Thoracic aorta (tissue), 2 donors: Measurements from ENCODE around the gene LRP1-AS. TPM values are rescaled to one million over a fixed set of nuclear protein-coding genes. Genes with fewer than 3 reads are reported as not detected.

Experiments
- ATAC-seq: fragments of 150-250 bp; one replicate; pipeline ENCODE4 v1.8.0; 2017; ENCODE audit warnings: low read depth; ENCODE audit not compliant: insufficient number of reproducible peaks, low FRiP score
- DNase-seq: peaks from one replicate; pipeline ENCODE4 v3.0.0-alpha.2; 2020; ENCODE audit warnings: low spot score
- H3K27ac ChIP-seq, 2 donors: fragments of 200-600 bp; sonication (generic); 1 replicate in 1 of 2; 2 replicates in 1 of 2; pipeline ENCODE4 v1.5.1; 2016; ENCODE audit warnings: mild to moderate bottlenecking in 2 of 2, moderate library complexity in 2 of 2
- H3K27me3 ChIP-seq: fragments of 200-600 bp; sonication (generic); replicated peaks from 2 replicates; pipeline ENCODE4 v1.6.0; 2016; ENCODE audit warnings: mild to moderate bottlenecking; ENCODE audit not compliant: insufficient read depth
- H3K36me3 ChIP-seq: fragments of 200-600 bp; sonication (generic); one replicate; pipeline ENCODE4 v1.5.1; 2016
- H3K4me1 ChIP-seq, 2 donors: fragments of 200-600 bp; sonication (generic); 1 replicate in 1 of 2; 2 replicates in 1 of 2; pipeline versions ENCODE4 v1.5.1 to v1.6.0; 2016; ENCODE audit warnings: low read depth in 2 of 2, mild to moderate bottlenecking in 1 of 2; ENCODE audit not compliant: control insufficient read depth in 1 of 2
- H3K4me3 ChIP-seq: fragments of 200-600 bp; sonication (generic); 2 replicates; pipeline ENCODE4 v1.5.1; 2016; ENCODE audit warnings: mild to moderate bottlenecking
- H3K9me3 ChIP-seq: fragments of 200-600 bp; sonication (generic); 2 replicates; pipeline ENCODE4 v1.5.1; 2016
- CTCF ChIP-seq: fragments of 200-600 bp; sonication (generic); IDR thresholded peaks from one replicate; pipeline ENCODE4 v1.5.1; 2019; ENCODE audit warnings: antibody characterized with exemption
- total RNA-seq, 2 donors: library from RNA; depleted of rRNA; stranded (reverse); fragments of >200 nt; gene quantifications; one replicate each; pipeline versions ENCODE4 v1.1.0 to v1.2.3, GENCODE V29; 2016

The LRP1-AS gene
- total RNA-seq, 2 donors from 2014 or later, result not detected

- Histone ChIP-seq H3K36me3 (peaks cover 26% of the 10 kb centered on the region), H3K4me3 (peak overlapping the region; percentile 47), H3K27me3 (no peaks in the 10 kb centered on the region), H3K4me1 (peaks cover 80 to 98% of the 10 kb centered on the region in 2 donors), H3K27ac (peak overlapping the region; percentile 80 to 99), H3K9me3 (no peaks in the 10 kb centered on the region)
- no peak for ATAC-seq
- TF ChIP-seq CTCF, result no peak
- no peak for DNase-seq
Measured at GRCh38 chr12:57135527-57136326, 11.7 kb downstream of the LRP1-AS start.

GRCh38 chr12:57134949-57135348 lies 12.5 kb downstream of the LRP1-AS start:
- Histone ChIP-seq H3K4me3 (peak overlapping the region; percentile 2), H3K9me3 (no peaks in the 10 kb centered on the region), H3K36me3 (peaks cover 18% of the 10 kb centered on the region), H3K27ac (peak overlapping the region; percentile 80 to 99), H3K27me3 (no peaks in the 10 kb centered on the region), H3K4me1 (peaks cover 75 to 98% of the 10 kb centered on the region in 2 donors)
- no peak for DNase-seq
- no peak for TF ChIP-seq CTCF
- no peak for ATAC-seq

- DNase-seq (no peak), ATAC-seq (no peak)
- peak overlapping the region; percentile 94 for H3K4me3 ChIP-seq
- H3K27ac ChIP-seq, result peak overlapping the region; percentile 80 to 99
- no peaks in the 10 kb centered on the region for H3K27me3 ChIP-seq
- H3K9me3 ChIP-seq, result no peaks in the 10 kb centered on the region
- H3K4me1 ChIP-seq, result peaks cover 74 to 88% of the 10 kb centered on the region in 2 donors
- TF ChIP-seq CTCF, result no peak
- peaks cover 8% of the 10 kb centered on the region for H3K36me3 ChIP-seq
Measured at GRCh38 chr12:57133916-57134315, 13.5 kb downstream of the LRP1-AS start.

GRCh38 chr12:57133013-57133569 lies 14.3 kb downstream of the LRP1-AS start:
- H3K36me3 ChIP-seq, result no peaks in the 10 kb centered on the region
- ATAC-seq, result no peak
- no peaks in the 10 kb centered on the region for H3K9me3 ChIP-seq
- H3K27ac ChIP-seq, result peak overlapping the region; percentile 80 to 99
- no peak for TF ChIP-seq CTCF
- H3K27me3 ChIP-seq, result no peaks in the 10 kb centered on the region
- no peak for DNase-seq
- H3K4me3 ChIP-seq, result peak overlapping the region; percentile 94
- H3K4me1 ChIP-seq, result peaks cover 67 to 80% of the 10 kb centered on the region in 2 donors

GRCh38 chr12:57131896-57132744 lies 15.3 kb downstream of the LRP1-AS start:
- no peak for DNase-seq
- Histone ChIP-seq H3K4me1 (peaks cover 65 to 72% of the 10 kb centered on the region in 2 donors), H3K36me3 (no peaks in the 10 kb centered on the region), H3K9me3 (no peaks in the 10 kb centered on the region), H3K27ac (peak overlapping the region; percentile 80 to 99), H3K27me3 (no peaks in the 10 kb centered on the region), H3K4me3 (peak overlapping the region; percentile 94)
- TF ChIP-seq CTCF, result no peak
- ATAC-seq, result no peak
